Activated T-cell treated with anti-CD3 and anti-CD28 coated beads, Interleukin-2, amount 50 U/mL, for 72 hours (primary cell): ENCODE measurements around the gene MSL3B.

Experiments
- ATAC-seq, 2 donors: fragments of 150-1000 bp; cut with Tn5 transposase; replicated peaks in 1 of 2; 2 replicates each; pipeline ENCODE4 v1.10.0; 2021; ENCODE audit warnings: moderate library complexity in 2 of 2, mild to moderate bottlenecking in 1 of 2
- DNase-seq, 2 donors: peaks; one replicate each; pipeline ENCODE4 v3.0.0; 2021 to 2022; ENCODE audit warnings: mixed read lengths in 1 of 2
- H3K27ac Mint-ChIP-seq: one replicate; pipeline ENCODE4 v1.8.0; 2022; ENCODE audit warnings: mild to moderate bottlenecking, moderate library complexity, mixed read lengths
- H3K27me3 Mint-ChIP-seq: one replicate; pipeline ENCODE4 v1.8.0; 2022; ENCODE audit warnings: low read depth, mixed read lengths
- H3K36me3 Mint-ChIP-seq, 2 donors: one replicate each; pipeline ENCODE4 v1.8.0; 2022; ENCODE audit warnings: mixed read lengths in 2 of 2, mild to moderate bottlenecking in 1 of 2; ENCODE audit not compliant: insufficient read depth in 2 of 2
- H3K4me1 Mint-ChIP-seq: one replicate; pipeline ENCODE4 v1.8.0; 2022; ENCODE audit warnings: low read depth, mixed read lengths
- H3K4me3 Mint-ChIP-seq, 2 donors: one replicate each; pipeline ENCODE4 v1.8.0; 2022; ENCODE audit warnings: mild to moderate bottlenecking in 2 of 2, mixed read lengths in 2 of 2, moderate library complexity in 2 of 2
- H3K9me3 Mint-ChIP-seq, 2 donors: one replicate each; pipeline ENCODE4 v1.8.0; 2022; ENCODE audit warnings: mixed read lengths in 2 of 2

The MSL3B gene

GRCh38 chr2:233866479-233866878 lies 1.7 kb downstream of the MSL3B start:
- H3K27me3 Mint-ChIP-seq = peaks cover 7% of the 10 kb centered on the region
- peaks cover 8 to 21% of the 10 kb centered on the region in 2 donors for H3K36me3 Mint-ChIP-seq
- peaks cover 6% of the 10 kb centered on the region in 2 donors for H3K9me3 Mint-ChIP-seq
- DNase-seq (no peak), ATAC-seq (no peak)
- no peak overlapping the region for H3K4me3 Mint-ChIP-seq
- H3K27ac Mint-ChIP-seq = no peak overlapping the region
- peaks cover 21% of the 10 kb centered on the region for H3K4me1 Mint-ChIP-seq

DNA sequence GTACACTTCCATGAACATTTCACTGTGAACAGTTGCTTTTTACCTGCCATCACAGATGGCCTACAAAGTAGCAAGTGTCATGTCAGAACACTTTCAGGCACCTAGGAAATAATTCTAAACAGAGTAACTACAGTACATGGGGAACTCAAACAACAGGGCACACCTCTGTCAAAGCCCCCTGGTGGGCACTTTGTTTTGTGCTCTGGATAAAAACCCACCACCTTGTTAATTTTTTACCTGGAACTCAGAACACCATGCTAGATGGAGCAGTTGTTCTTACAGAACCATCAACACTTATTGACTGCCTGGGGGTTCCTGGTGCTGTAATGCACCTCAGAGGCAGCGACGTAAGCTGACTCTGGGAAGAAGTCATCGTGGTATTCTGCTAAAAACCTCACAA lies 2.3 kb downstream of the MSL3B start:
- no peak overlapping the region for H3K4me3 Mint-ChIP-seq
- H3K36me3 Mint-ChIP-seq = peaks cover 8 to 21% of the 10 kb centered on the region in 2 donors
- H3K27ac Mint-ChIP-seq = no peak overlapping the region
- H3K4me1 Mint-ChIP-seq = peaks cover 21% of the 10 kb centered on the region
- DNase-seq (no peak), ATAC-seq (no peak)
- H3K27me3 Mint-ChIP-seq = peaks cover 7% of the 10 kb centered on the region
- peaks cover 6% of the 10 kb centered on the region in 2 donors for H3K9me3 Mint-ChIP-seq

DNA sequence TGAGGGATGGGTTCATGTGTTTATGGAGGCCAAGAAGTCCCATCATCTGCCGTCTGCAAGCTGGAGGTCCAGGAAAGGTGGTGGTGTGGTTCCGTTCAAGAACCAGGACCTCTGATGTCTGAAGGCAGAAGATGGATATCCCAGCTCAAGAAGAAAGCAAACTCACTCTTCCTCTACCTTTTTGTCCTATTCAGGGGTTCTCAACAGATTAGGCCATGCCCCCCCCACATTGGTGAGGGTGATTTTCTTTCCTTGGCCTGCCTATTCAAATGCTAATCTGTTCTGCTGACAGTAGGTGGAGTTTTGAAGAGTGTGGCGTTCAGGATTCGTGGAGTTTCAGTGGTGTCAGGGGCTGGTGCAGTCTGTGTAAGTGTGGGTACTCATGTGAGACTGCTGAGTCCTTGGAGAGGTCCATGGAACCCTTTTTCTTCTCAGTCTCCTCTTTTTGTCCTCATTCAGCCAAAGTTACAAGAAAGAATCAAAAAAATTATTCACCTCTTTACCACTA lies 5.9 kb downstream of the MSL3B start:
- ATAC-seq = no peak
- Mint-ChIP-seq H3K27me3 (no peaks in the 10 kb centered on the region), H3K27ac (no peak overlapping the region), H3K9me3 (peaks cover 0 to 2% of the 10 kb centered on the region in 2 donors), H3K4me3 (no peak overlapping the region), H3K4me1 (peaks cover 11% of the 10 kb centered on the region), H3K36me3 (peaks cover 2 to 8% of the 10 kb centered on the region in 2 donors)
- DNase-seq = no peak

DNA sequence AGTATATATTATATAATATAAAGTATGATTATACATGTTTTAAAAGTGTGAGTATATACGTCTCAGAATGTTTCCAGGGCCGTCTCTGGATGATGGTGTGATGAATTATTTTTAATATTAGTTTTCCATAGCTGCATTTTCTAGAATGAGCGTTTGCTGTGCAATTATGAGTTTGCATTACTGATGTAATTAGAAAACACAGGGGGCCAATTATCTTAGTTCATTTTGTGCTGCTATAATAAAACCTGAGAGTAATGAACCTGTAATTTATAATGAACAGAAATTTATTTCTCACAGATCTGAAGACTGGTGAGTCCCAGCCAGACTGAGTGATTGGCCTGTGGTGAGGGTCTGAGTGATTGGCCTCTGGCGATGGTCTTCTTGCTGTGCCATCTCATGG lies 9.9 kb downstream of the MSL3B start:
- no peak overlapping the region for H3K27ac Mint-ChIP-seq
- H3K36me3 Mint-ChIP-seq = peaks cover 3 to 6% of the 10 kb centered on the region in 2 donors
- no peak overlapping the region for H3K4me3 Mint-ChIP-seq
- H3K4me1 Mint-ChIP-seq = peaks cover 17% of the 10 kb centered on the region
- DNase-seq (no peak), ATAC-seq (no peak)
- no peaks in the 10 kb centered on the region for H3K9me3 Mint-ChIP-seq
- H3K27me3 Mint-ChIP-seq = no peaks in the 10 kb centered on the region

GRCh38 chr2:233857511-233858141 lies 10.6 kb downstream of the MSL3B start:
- Mint-ChIP-seq H3K9me3 (no peaks in the 10 kb centered on the region), H3K36me3 (peaks cover 6 to 10% of the 10 kb centered on the region in 2 donors), H3K27me3 (no peaks in the 10 kb centered on the region), H3K27ac (no peak overlapping the region), H3K4me3 (no peak overlapping the region), H3K4me1 (peaks cover 24% of the 10 kb centered on the region)
- no peak for ATAC-seq
- DNase-seq = peak; percentile 56 to 66

DNA sequence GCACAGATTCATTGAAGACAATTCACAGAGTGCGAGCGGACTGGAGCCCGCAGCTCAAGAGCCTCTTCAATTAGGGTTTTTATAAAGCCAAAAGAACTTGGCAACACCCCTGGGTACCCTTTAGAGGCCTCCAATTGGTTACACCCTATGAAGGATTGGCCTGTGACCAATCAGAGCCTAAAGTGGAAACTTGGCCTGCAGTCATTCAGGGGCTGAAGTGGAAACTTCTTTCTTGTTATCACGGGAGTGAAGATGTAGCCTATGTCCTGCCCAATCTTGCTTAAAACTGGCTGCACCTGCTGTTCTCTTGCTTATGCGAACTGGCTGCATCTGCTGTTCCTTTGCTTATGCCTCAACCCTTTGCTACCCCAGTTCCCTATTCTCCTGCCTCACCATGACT lies 12.0 kb downstream of the MSL3B start:
- Mint-ChIP-seq H3K9me3 (no peaks in the 10 kb centered on the region), H3K27me3 (no peaks in the 10 kb centered on the region), H3K36me3 (peaks cover 7 to 21% of the 10 kb centered on the region in 2 donors), H3K4me3 (no peak overlapping the region), H3K4me1 (peaks cover 36% of the 10 kb centered on the region), H3K27ac (no peak overlapping the region)
- ATAC-seq (no peak), DNase-seq (no peak)

- Mint-ChIP-seq H3K27ac (no peak overlapping the region), H3K9me3 (no peaks in the 10 kb centered on the region), H3K36me3 (peaks cover 8 to 23% of the 10 kb centered on the region in 2 donors), H3K27me3 (no peaks in the 10 kb centered on the region), H3K4me1 (peaks cover 36% of the 10 kb centered on the region), H3K4me3 (peak overlapping the region; percentile 94 to 100)
- ATAC-seq (no peak), DNase-seq (no peak)
Measured at GRCh38 chr2:233855345-233855744, 12.8 kb downstream of the MSL3B start.

DNA sequence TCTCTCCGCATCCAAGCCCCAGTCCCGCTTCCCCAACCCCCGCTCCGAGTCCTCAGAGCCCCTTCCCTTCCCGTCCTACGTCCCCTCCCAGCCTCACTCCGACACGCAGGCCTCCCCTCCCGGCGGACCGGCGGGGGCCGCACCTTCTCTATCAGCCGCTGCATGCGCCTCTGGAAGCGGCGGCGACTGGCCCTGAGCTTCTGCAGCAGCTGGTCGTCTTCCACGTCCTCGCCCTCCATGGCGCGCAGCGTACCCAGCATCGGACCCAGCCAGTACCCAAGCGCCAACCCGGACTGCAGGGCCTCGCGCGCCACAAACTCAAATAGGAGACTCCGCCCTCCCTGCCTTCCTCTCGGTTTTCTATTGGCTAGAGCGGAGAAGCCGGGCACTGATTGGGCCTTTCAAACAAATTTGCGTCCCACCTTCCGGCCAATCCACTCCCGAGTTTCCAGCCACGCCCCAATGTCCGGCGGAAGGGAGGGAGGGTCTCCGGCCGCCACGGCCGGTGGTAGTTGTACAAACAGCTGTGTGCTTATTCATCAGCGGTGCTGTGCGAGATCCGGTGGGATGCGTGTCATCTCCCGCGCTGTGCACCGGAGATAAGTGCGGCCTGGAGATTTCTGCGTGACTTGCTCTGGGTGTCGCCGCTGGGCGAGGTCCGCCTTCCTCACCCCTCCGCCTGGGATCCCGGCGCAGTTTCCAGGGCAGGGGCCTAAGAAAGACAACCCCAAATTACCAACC lies 13.8 kb downstream of the MSL3B start, which contains the start of gene HJURP:
Gene HJURP (minus strand): TSS at position 295 of the 741 bp plus-strand sequence. CDS start 35 bp downstream, at position 260.
- peak; percentile 92 to 95 for ATAC-seq
- H3K27me3 Mint-ChIP-seq = no peaks in the 10 kb centered on the region
- no peaks in the 10 kb centered on the region for H3K9me3 Mint-ChIP-seq
- peak; percentile 95 to 96 for DNase-seq
- peaks cover 8 to 29% of the 10 kb centered on the region in 2 donors for H3K36me3 Mint-ChIP-seq
- H3K4me1 Mint-ChIP-seq = peaks cover 36% of the 10 kb centered on the region
- peak within 1 kb of the TSS; percentile 87 for H3K27ac Mint-ChIP-seq
- H3K4me3 Mint-ChIP-seq = peak within 1 kb of the TSS; percentile 94 to 100

DNA sequence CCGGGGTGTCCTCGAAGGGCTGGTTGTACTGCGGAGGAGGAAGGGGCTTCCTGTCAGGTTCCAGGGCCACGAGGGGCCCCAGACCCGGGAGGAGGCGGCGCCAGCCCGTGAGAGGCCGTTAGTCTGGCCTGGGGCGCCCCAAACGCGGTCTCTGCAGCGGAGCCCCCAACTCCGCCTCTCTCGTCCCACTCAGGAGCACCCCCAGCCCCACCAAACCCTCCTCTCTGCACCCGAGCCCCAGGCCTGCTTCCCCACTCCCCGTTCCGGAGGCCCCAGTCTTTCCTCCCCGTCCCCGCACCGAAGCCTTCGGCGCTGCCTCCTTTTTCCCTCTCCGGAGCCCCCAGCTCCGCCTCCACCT lies 14.3 kb downstream of the MSL3B start:
- ATAC-seq (no peak), DNase-seq (no peak)
- H3K27me3 Mint-ChIP-seq = no peaks in the 10 kb centered on the region
- peaks cover 36% of the 10 kb centered on the region for H3K4me1 Mint-ChIP-seq
- peak overlapping the region; percentile 87 for H3K27ac Mint-ChIP-seq
- peaks cover 12 to 34% of the 10 kb centered on the region in 2 donors for H3K36me3 Mint-ChIP-seq
- peak overlapping the region; percentile 94 to 100 for H3K4me3 Mint-ChIP-seq
- H3K9me3 Mint-ChIP-seq = no peaks in the 10 kb centered on the region

GRCh38 chr2:233853353-233853752 lies 14.8 kb downstream of the MSL3B start:
- Mint-ChIP-seq H3K27ac (peak overlapping the region; percentile 45), H3K27me3 (no peaks in the 10 kb centered on the region), H3K36me3 (peaks cover 16 to 39% of the 10 kb centered on the region in 2 donors), H3K9me3 (no peaks in the 10 kb centered on the region), H3K4me1 (peaks cover 36% of the 10 kb centered on the region), H3K4me3 (peak overlapping the region; percentile 94 to 100)
- no peak for DNase-seq
- no peak for ATAC-seq

DNA sequence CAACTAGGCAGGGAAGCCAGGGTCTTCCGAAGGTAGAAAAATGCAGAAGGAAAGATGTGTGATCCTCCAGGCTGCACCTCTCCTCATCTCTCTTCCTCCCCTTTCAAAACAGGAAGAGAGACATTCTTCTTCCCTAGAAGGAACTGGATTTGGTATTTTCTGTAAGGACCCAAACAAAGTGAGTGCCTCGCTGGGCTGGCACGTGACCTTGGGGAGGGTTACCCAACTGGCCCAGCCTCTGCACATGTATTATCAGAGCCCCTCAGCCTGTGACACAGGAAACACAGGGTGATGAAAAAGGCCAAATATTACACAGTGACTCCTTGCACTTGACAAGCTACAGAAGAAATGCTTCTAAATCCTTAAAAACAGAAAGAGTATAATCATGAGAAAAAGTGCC lies 16.1 kb downstream of the MSL3B start:
- ATAC-seq (no peak), DNase-seq (no peak)
- peaks cover 36% of the 10 kb centered on the region for H3K4me1 Mint-ChIP-seq
- peaks cover 21 to 48% of the 10 kb centered on the region in 2 donors for H3K36me3 Mint-ChIP-seq
- H3K27ac Mint-ChIP-seq = no peak overlapping the region
- no peaks in the 10 kb centered on the region for H3K9me3 Mint-ChIP-seq
- H3K4me3 Mint-ChIP-seq = peak overlapping the region; percentile 94 to 100
- H3K27me3 Mint-ChIP-seq = no peaks in the 10 kb centered on the region

DNA sequence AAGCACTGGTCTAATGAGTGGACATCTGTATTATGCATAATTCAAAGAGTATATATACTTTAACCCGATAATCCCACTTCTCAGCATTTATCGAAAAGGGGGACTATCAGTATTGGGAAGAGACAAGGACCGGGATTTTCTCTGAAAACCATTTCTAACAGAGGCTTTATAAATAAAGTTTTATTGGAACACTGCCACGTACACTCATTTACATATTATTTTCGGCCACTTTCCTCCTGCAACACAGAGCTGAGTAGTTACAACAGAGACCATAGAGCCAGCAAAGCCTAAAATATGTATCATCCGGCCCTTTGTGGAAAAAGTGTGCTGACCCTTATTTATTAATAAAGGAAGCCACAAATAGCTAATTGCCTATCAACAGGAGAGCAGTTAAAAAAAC lies 17.0 kb downstream of the MSL3B start:
- Mint-ChIP-seq H3K4me3 (no peak overlapping the region), H3K27ac (no peak overlapping the region), H3K9me3 (no peaks in the 10 kb centered on the region), H3K27me3 (no peaks in the 10 kb centered on the region), H3K36me3 (peaks cover 24 to 55% of the 10 kb centered on the region in 2 donors), H3K4me1 (peaks cover 36% of the 10 kb centered on the region)
- ATAC-seq (no peak), DNase-seq (no peak)

DNA sequence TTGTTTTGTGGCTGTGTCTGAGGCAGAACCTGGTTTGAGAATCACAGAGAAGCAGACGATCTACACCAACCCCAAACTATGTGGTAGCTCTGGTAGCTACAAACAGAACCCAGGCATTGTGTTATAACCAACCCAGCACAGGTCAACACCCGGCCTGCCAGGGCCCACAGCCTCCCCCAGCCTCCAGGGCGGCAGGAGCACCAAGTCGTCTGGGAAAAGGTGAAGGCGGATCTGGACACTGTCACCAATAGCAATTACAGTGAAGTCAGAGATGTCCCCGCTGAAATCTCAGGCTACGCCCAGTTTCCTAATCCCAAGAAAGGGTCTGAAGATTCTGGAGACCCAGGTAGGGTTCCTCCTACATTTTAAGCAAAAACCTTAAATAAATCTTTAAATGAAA lies 17.4 kb downstream of the MSL3B start:
- H3K36me3 Mint-ChIP-seq = peaks cover 24 to 57% of the 10 kb centered on the region in 2 donors
- no peaks in the 10 kb centered on the region for H3K9me3 Mint-ChIP-seq
- DNase-seq (no peak), ATAC-seq (no peak)
- H3K27ac Mint-ChIP-seq = no peak overlapping the region
- peaks cover 35% of the 10 kb centered on the region for H3K4me1 Mint-ChIP-seq
- no peak overlapping the region for H3K4me3 Mint-ChIP-seq
- H3K27me3 Mint-ChIP-seq = no peaks in the 10 kb centered on the region
